Amniotic epithelial cell (primary cell): Measurements from ENCODE around the gene ALX4.

Source experiments
- DNase-seq: peaks from one replicate; pipeline ENCODE4 v3.0.0-alpha.2; 2010; ENCODE audit warnings: low read depth

The ALX4 gene

GRCh38 chr11:44335052-44335760 is 25.3 kb upstream of the ALX4 start:
- no peak for DNase-seq

- DNase-seq = no peak
Observed at GRCh38 chr11:44334356-44335004, 24.5 kb upstream of the ALX4 start.

- peak; percentile 92 for DNase-seq
Observed at GRCh38 chr11:44333271-44334218, 23.6 kb upstream of the ALX4 start.

GRCh38 chr11:44332665-44333064 is 22.7 kb upstream of the ALX4 start:
- no peak for DNase-seq

GRCh38 chr11:44329472-44330230 is 19.7 kb upstream of the ALX4 start:
- no peak for DNase-seq

GRCh38 chr11:44328138-44328660 is 18.3 kb upstream of the ALX4 start:
- DNase-seq = no peak

GRCh38 chr11:44327730-44328129 is 17.8 kb upstream of the ALX4 start:
- no peak for DNase-seq

GRCh38 chr11:44326615-44327475 is 16.9 kb upstream of the ALX4 start:
- no peak for DNase-seq

- DNase-seq = no peak
Observed at GRCh38 chr11:44325698-44326097, 15.8 kb upstream of the ALX4 start.

- no peak for DNase-seq
Observed at GRCh38 chr11:44324749-44325525, 15.0 kb upstream of the ALX4 start.

- no peak for DNase-seq
Observed at GRCh38 chr11:44324222-44324621, 14.3 kb upstream of the ALX4 start.

GRCh38 chr11:44322243-44322642 is 12.3 kb upstream of the ALX4 start:
- DNase-seq = no peak

GRCh38 chr11:44321059-44321458 is 11.1 kb upstream of the ALX4 start:
- DNase-seq = no peak

- no peak for DNase-seq
Observed at GRCh38 chr11:44320289-44320973, 10.5 kb upstream of the ALX4 start.

- no peak for DNase-seq
Observed at GRCh38 chr11:44319552-44320288, 9.8 kb upstream of the ALX4 start.

GRCh38 chr11:44319170-44319551 is 9.2 kb upstream of the ALX4 start:
- DNase-seq = no peak

GRCh38 chr11:44318369-44318768 is 8.4 kb upstream of the ALX4 start:
- no peak for DNase-seq

- DNase-seq = no peak
Observed at GRCh38 chr11:44316659-44317240, 6.8 kb upstream of the ALX4 start.
